ENCODE measurements around the gene EIPR1.
"Not testable (repeated sequence)": the region's sequence is repeated elsewhere in the genome, so short reads cannot be mapped to it uniquely, and the experiment has no call there.

Gene EIPR1

GRCh38 chr2:3302751-3303582 is 74.7 kb downstream of the EIPR1 start:
- no peak for DNase-seq

GRCh38 chr2:3302421-3302750 is 75.2 kb downstream of the EIPR1 start:
- no peak for DNase-seq

DNA sequence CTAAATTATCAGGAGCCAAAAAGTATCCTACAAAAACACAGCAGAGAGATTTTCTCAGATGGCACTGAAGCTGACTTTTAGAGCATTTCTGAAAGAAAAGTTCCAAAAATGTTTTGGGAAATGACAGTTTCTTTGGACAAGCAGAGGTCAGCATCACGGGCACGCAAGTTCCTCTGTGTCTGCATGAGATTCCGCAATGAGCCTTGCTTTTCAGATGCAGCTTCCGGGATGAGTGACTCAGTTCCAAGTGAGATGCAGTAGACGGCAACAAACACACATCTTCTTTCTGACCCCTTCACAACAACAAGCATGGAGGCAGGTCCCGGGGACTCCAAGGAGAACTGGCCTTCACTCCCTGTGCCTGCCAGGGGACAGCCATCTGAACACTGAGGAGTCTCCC is 76.6 kb downstream of the EIPR1 start:
- DNase-seq = no peak

GRCh38 chr2:3300224-3300995 is 77.2 kb downstream of the EIPR1 start:
- DNase-seq = no peak

DNA sequence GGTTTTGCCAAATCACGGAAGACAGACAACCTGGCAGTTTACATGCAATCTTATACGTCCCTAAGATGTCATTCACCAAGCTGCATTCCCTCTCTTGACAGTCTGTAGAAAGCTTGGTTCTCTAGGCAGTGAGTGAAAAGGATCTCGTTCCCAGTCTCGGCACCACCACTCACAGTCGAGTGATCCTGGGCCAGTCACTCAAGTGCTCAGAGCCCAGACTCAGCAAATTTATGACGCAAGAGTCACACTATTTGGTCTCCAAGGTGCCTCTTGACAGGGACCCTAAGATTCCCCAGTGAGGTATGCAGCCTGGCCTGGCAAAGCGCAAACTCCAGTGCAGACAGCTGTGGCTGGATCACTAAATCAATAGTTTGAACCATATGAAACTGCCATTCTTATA is 77.9 kb downstream of the EIPR1 start:
- no peak for DNase-seq

DNA sequence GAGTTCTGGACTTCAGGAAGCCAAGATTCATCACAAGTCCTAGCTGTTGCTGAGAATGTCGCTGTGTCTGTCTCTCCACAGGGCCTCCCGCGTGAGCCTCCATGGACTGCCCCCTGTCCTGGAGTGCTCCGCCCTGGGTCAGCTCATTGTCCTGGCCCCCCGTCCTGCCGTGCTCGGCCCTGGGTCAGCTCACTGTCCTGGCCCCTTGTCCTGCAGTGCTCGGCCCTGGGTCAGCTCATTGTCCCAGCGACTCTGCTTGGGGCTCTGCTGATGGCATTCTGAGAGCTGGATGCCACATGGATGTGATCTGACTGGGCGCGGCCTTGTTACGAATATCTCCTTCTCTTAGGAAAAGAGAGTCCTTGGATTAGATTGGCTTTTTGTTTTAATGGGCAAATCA is 78.5 kb downstream of the EIPR1 start:
- no peak for DNase-seq

DNA sequence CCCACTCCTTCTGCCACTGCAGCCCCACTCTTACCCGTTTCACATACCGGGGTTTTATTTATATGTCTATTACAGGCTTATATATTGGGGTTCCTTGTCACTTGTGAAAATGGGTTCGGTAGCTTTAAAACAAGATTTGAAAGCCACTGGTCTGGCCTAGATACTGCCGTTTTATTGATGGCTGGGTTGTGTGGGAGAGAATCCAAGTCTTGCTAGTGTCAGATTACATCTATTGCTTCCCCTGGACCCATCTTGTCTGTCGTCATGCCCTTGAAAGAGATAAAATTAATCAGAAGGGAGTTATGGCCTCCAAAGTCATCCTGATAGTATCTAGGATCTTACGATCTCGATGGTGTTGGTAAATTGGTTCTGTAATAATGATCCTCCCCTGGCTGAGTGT is 79.4 kb downstream of the EIPR1 start:
- DNase-seq = no peak

DNA sequence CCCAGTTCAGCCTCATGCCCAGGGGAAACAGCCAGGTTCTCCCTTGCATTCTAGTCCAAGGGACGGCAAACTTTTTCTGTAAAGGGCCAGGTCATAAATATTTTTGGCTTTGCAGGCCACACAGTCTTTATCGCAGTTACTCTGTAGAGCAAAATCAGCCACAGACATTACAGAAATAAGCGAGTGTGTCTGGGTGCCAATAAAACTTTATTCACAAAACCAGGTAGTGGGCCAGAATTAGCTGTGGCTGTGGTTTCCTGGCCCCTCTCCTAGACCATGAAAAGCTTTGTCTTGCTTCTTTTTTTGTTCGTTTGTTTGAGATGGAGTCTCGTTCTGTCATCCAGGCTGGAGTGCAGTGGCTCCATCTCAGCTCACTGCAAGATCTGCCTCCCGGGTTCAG is 80.1 kb downstream of the EIPR1 start:
- DNase-seq = no peak

DNA sequence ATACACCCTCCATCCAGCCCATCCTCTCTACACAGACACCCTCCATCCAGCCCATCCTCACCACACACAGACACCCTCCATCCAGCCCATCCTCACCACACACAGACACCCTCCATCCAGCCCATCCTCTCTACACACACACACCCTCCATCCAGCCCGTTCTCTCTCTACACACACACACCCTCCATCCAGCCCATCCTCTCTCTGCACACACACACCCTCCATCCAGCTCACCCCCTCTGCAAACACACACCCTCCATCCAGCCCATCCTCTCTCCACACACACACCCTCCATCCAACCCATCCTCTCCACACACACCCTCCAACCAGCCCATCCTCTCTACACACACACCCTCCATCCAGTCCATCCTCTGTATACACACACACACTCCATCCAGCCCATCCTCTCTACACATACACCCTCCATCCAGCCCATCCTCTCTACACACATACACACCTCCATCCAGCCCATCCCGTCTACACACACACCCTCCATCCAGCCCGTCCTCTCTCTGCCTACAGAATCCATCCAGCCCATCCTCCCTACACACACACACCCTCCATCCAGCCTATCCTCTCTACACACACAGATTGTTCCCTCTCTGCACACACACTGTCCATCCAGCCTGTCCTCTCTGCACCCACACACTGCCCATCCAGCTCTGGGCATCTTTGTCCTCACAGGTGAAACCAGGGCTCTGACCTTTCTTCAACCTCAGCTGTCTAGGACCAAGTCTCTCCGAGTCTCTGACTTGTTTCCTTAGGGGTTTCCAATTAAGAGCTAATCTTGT is 81.2 kb downstream of the EIPR1 start:
- DNase-seq = no peak

DNA sequence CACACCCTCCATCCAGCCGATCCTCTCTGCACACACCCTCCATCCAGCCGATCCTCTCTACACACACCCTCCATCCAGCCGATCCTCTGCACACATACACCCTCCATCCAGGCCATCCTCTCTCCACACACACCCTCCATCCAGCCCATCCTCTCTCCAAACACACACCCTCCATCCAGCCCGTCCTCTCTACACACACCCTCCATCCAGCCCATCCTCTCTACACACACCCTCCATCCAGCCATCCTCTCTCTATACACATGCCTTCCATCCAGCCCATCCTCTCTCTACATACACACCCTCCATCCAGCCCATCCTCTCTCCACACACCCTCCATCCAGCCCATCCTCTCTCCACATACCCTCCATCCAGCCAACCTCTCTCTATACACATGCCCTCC is 83.1 kb downstream of the EIPR1 start:
- no peak for DNase-seq

DNA sequence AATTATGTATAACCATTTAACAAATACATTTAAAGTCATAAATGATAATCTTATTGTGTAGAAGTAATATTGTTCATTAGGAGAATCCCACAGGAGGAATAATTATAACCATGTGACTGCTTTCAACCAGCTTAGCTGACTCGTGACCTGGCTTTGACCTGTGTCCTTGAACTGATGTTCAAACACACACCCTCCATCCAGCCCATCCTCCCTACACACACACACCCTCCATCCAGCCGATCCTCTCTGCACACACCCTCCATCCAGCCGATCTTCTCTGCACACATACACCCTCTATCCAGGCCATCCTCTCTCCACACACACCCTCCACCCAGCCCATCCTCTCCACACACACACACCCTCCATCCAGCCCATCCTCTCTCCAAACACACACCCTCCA is 83.5 kb downstream of the EIPR1 start:
- no peak for DNase-seq

DNA sequence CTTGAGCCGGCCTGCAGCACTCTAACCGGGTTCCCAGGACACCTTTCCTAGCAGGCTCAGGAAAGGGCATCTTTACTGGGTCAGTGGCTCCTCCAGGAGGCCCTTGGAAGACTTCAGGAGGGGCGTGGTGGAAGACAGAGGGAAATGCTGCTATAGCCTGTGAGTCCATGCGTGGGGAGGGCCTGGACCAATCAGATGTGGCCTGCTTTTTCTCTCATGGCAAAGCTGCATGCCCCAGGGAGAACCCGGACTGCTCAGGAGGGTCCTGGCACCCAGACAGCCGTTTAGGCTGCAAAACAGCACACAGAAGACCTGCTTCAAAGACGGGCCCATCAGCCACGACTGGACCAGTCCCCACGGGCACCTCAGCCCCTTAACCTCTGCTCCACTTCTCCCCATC is 84.4 kb downstream of the EIPR1 start:
- DNase-seq = no peak

GRCh38 chr2:3292416-3292815 is 85.2 kb downstream of the EIPR1 start:
- DNase-seq = no peak

DNA sequence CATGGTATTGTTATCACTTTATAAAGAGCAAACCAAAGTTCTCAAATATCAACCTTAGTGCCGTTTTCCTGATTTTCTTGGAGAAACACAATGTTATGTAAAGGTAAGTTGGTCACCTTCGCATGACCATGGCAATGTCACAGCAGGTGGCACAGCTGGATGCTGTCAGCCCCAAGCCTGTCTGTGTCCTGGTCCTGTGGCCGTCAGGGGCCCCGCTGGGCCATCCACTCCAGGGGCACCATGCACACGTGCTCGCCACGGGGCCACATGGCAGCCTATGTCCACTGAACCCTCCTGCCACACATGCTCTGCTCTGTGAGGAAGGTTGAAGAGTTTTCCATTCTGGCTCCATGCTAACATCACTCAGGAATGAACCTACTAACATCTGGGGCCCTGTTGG is 85.9 kb downstream of the EIPR1 start:
- no peak for DNase-seq

GRCh38 chr2:3291113-3291512 is 86.5 kb downstream of the EIPR1 start:
- no peak for DNase-seq

- DNase-seq = no peak
These were observed 87.0 kb downstream of the EIPR1 start for GRCh38 chr2:3290655-3291054.

- DNase-seq = no peak
These were observed 87.6 kb downstream of the EIPR1 start for GRCh38 chr2:3289971-3290370.

DNA sequence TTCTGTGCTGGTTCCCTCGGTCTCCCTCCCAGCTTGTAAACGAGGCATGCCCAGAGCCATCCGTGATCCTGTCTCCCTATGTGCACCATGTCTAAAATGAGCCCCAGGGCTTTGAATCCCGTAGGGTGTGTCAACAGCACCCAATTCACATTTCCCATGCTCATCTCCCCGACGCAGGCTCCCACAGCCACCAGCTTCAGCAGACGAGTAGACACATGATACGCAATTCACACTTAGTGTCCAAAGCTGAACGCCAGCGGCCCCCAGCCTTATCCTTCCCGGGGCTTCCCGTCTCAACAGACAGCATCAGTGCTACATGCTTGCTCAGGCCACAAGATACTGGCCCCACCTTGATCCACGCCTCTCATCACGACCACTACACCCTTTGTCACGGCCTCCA is 88.1 kb downstream of the EIPR1 start:
- DNase-seq = no peak

DNA sequence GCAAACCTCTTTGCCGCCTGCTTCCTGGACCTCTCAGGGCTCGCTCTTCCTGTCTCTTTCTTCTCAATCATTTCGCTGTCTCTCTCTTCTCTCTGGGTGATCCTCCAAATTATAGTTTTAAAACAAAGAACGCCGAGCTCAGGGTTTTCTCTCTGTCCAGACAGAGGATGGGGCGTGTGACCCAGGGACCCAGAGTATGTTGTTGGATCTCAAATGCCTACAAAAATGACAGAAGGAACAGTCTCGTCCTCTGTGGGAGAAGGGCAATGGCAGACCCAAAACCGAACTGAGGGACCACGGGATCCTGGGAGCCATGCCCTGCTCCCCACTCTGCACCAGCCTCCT is 88.5 kb downstream of the EIPR1 start:
- no peak for DNase-seq

DNA sequence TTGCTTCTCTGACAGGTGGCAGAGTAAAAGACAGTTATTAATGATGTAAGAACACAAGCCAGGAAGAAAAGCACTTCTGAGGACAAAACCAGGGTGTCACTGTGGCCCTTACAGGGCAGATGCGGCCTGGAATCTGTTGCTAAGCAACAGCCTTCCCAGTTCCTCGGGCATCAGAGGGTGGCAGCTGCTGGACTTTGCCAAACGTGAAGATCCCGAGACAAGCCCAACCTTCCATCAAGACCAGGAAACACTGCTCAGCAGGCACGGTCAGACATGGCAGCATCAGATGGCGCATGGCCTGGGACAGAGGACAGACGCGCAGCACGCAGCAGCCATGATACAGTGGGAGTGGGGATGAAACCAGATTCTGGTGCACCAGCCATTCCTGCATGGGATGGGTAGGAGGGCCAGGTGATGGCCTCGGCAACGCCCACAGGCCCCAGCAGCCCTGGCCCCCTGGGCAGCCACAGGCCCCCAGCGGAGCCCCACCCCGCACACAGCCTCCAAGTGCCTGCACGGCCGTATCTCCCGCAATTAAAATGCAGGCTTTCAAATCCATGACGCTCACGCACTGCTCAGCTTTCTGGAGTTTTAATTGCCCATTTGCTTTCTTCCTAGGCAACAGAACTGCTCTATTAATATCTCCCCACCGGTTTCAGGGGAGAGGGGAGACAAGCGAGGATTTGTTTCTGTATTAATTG is 89.0 kb downstream of the EIPR1 start:
- no peak for DNase-seq

DNA sequence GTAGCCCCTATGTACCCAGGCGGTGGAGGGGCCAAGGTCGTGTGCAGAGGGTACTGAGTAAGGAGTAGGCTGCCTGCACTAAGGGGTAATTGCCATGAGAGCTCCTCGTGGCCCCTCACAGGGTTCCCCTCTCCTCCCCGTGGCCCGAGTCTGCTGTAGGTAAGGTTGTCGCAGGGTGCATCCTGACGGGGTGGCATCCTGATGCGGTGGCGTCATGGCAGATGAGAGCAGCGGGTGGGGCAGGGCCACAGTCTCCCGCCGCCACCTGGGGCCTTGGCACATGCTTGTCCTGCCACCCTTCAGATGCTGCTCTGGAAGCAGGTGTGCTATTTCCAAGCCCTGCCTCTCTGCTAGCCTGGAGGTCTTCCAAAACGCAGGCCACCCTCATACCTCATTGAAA is 89.7 kb downstream of the EIPR1 start:
- DNase-seq = no peak

GRCh38 chr2:3286646-3287036 is 91.0 kb downstream of the EIPR1 start:
- DNase-seq = not testable (repeated sequence)

- peak; percentile 75 for DNase-seq
These were observed 91.5 kb downstream of the EIPR1 start for GRCh38 chr2:3285901-3286645.
